HepG2 (cell line): Measurements from ENCODE around the gene ADGRL3. TPM values are rescaled to one million over a fixed set of nuclear protein-coding genes. Genes with fewer than 3 reads are reported as not detected.

Experiments
- ATAC-seq: fragments of 200-7000 bp; cut with Tn5 transposase; 3 replicates; pipeline ENCODE4 v1.9.1; 2020; ENCODE audit warnings: mild to moderate bottlenecking, moderate library complexity
- BruUV-seq: library from RNA; stranded (reverse); fragments of 400-500 nt; replicated peaks from 2 replicates; lab custom pipeline; 2021; lab: Mats Ljungman, UMichigan
- CTCF ChIA-PET: fragments of 300-600 bp; formaldehyde crosslinking; extraction: SDS; loops from one replicate; lab custom pipeline; 2021; ENCODE audit warnings: low total read pairs, inconsistent platforms, low intra/inter-chr PET ratio; lab: Yijun Ruan, JAX
- POLR2A ChIA-PET: fragments of 350-600 bp; sonication (Branson Sonifier 250); formaldehyde crosslinking; loops from one replicate; lab custom pipeline; 2020; ENCODE audit warnings: antibody characterized with exemption, inconsistent platforms; lab: Yijun Ruan, JAX
- DNase-seq: peaks from one replicate; pipeline ENCODE4 v3.0.0-alpha.2; 2015; ENCODE audit warnings: low spot score
- FAIRE-seq: peaks from 3 replicates; lab custom pipeline; 2011; peaks lifted over from hg19 to GRCh38; lab: Jason Lieb, UNC
- H2AFZ ChIP-seq: one replicate; pipeline ENCODE4 v1.6.1; 2011; ENCODE audit warnings: low read length, inconsistent platforms
- H3K27ac ChIP-seq: fragments of 300-600 bp; 3 replicates; pipeline ENCODE4 v1.8.0; 2011; ENCODE audit warnings: mixed run types, mild to moderate bottlenecking, mixed read lengths, low read length, inconsistent platforms; ENCODE audit not compliant: insufficient read depth; ENCODE audit errors: extremely low read length
- H3K27me3 ChIP-seq, 2 experiments: fragments of 200-600 bp in 1 of 2; 2 replicates in 1 of 2; 3 replicates in 1 of 2; pipeline versions ENCODE4 v1.6.0 to v1.8.0; 2011; ENCODE audit warnings: low read length in 2 of 2, mild to moderate bottlenecking in 2 of 2, moderate library complexity in 2 of 2, inconsistent platforms in 1 of 2; ENCODE audit not compliant: insufficient read depth in 2 of 2, control insufficient read depth in 1 of 2
- H3K36me3 ChIP-seq, 2 experiments: fragments of 200-600 bp in 1 of 2; replicated peaks in 1 of 2; 2 replicates in 1 of 2; 3 replicates in 1 of 2; pipeline versions ENCODE4 v1.5.1 to v1.8.0; 2011; ENCODE audit warnings: low read length in 2 of 2, inconsistent platforms in 1 of 2; ENCODE audit not compliant: insufficient read depth in 2 of 2, control insufficient read depth in 1 of 2
- H3K4me1 ChIP-seq: 2 replicates; pipeline ENCODE4 v1.5.1; 2012; ENCODE audit warnings: low read length, inconsistent platforms; ENCODE audit not compliant: insufficient read depth
- H3K4me2 ChIP-seq: 2 replicates; pipeline ENCODE4 v1.6.0; 2011; ENCODE audit warnings: low read depth, low read length, inconsistent platforms
- H3K4me3 ChIP-seq, 3 experiments: fragments of 200-600 bp in 1 of 3; sonication (generic), shearing (Covaris generic) in 1 of 3; replicated peaks in 1 of 3; 2 replicates each; pipeline ENCODE4 v1.5.1; 2011 to 2016; ENCODE audit warnings: low read length in 3 of 3, inconsistent platforms in 2 of 3, low read depth in 2 of 3, mild to moderate bottlenecking in 2 of 3, control low read depth in 1 of 3, mixed read lengths in 1 of 3; ENCODE audit not compliant: insufficient read depth in 1 of 3
- H3K79me2 ChIP-seq: one replicate; pipeline ENCODE4 v1.6.1; 2011; ENCODE audit warnings: low read length, inconsistent platforms; ENCODE audit not compliant: insufficient read depth
- H3K9ac ChIP-seq: 2 replicates; pipeline ENCODE4 v1.6.0; 2011; ENCODE audit warnings: mild to moderate bottlenecking, low read depth, low read length, inconsistent platforms; ENCODE audit not compliant: insufficient read depth
- H3K9me3 ChIP-seq: 2 replicates; pipeline ENCODE4 v1.5.1; 2012; ENCODE audit warnings: mild to moderate bottlenecking, low read length
- H4K20me1 ChIP-seq: 2 replicates; pipeline ENCODE4 v1.6.0; 2011; ENCODE audit warnings: inconsistent platforms, mild to moderate bottlenecking, low read length, moderate library complexity; ENCODE audit not compliant: insufficient read depth
- FOXM1 ChIP-seq: sonication (generic); formaldehyde crosslinking; IDR thresholded peaks from 2 replicates; pipeline ENCODE4 v1.5.0; 2020; ENCODE audit warnings: missing genetic modification reagents
- ISL2 ChIP-seq: sonication (generic); formaldehyde crosslinking; IDR thresholded peaks from 2 replicates; pipeline ENCODE4 v1.5.0; 2020; ENCODE audit warnings: missing genetic modification reagents
- KLF13 ChIP-seq: sonication (generic); formaldehyde crosslinking; IDR thresholded peaks from 2 replicates; pipeline ENCODE4 v1.4.0; 2020; ENCODE audit warnings: mild to moderate bottlenecking, missing genetic modification reagents
- KLF16 ChIP-seq, 2 experiments: sonication (generic) in 1 of 2; formaldehyde crosslinking in 1 of 2; IDR thresholded peaks; 2 replicates each; pipeline versions ENCODE4 v1.6.1 to v1.8.0; 2016 to 2023; ENCODE audit warnings: missing genetic modification reagents in 2 of 2, missing compliant biosample characterization in 1 of 2
- MXD4 ChIP-seq: IDR thresholded peaks from 2 replicates; pipeline ENCODE4 v1.6.1; 2016; ENCODE audit warnings: mild to moderate bottlenecking, missing biosample characterization, missing genetic modification reagents
- PCBP2 ChIP-seq: fragments of 200-400 bp; formaldehyde crosslinking; optimal IDR thresholded peaks from 2 replicates; pipeline ENCODE3; 2018; ENCODE audit warnings: low read length, low read depth; ENCODE audit not compliant: poor library complexity, severe bottlenecking
- RBAK ChIP-seq: sonication (generic); formaldehyde crosslinking; IDR thresholded peaks from 2 replicates; pipeline ENCODE4 v1.5.1; 2020; ENCODE audit warnings: mild to moderate bottlenecking, missing genetic modification reagents
- RFX3 ChIP-seq: IDR thresholded peaks from 2 replicates; pipeline ENCODE4 v1.6.1; 2016; ENCODE audit warnings: missing biosample characterization, missing genetic modification reagents
- ZNF205 ChIP-seq: IDR thresholded peaks from 2 replicates; pipeline ENCODE4 v1.6.1; 2018; ENCODE audit warnings: missing biosample characterization, missing genetic modification reagents
- ZNF460 ChIP-seq: sonication (generic); formaldehyde crosslinking; IDR thresholded peaks from 2 replicates; pipeline ENCODE4 v1.5.1; 2020; ENCODE audit warnings: missing genetic modification reagents, mild to moderate bottlenecking, borderline replicate concordance
- ZNF547 ChIP-seq: sonication (generic); formaldehyde crosslinking; IDR thresholded peaks from 2 replicates; pipeline ENCODE4 v1.5.1; 2020; ENCODE audit warnings: mild to moderate bottlenecking, missing genetic modification reagents
- ZNF644 ChIP-seq: IDR thresholded peaks from 2 replicates; pipeline ENCODE4 v1.6.1; 2016; ENCODE audit warnings: low read depth
- ZNF746 ChIP-seq: sonication (generic); formaldehyde crosslinking; IDR thresholded peaks from 2 replicates; pipeline ENCODE4 v1.8.0; 2022; ENCODE audit warnings: mild to moderate bottlenecking, missing genetic modification reagents
- ZNF772 ChIP-seq: sonication (generic); formaldehyde crosslinking; IDR thresholded peaks from 2 replicates; pipeline ENCODE4 v1.5.0; 2020; ENCODE audit warnings: mild to moderate bottlenecking, missing genetic modification reagents
- ZNF839 ChIP-seq: sonication (generic); formaldehyde crosslinking; IDR thresholded peaks from 2 replicates; pipeline ENCODE4 v1.4.0; 2020; ENCODE audit warnings: missing genetic modification reagents, mild to moderate bottlenecking, borderline replicate concordance
- WGBS: methylation state at CpG from one replicate; pipeline ENCODE4 v1.1.6; 2017; ENCODE audit warnings: low lambda C conversion rate; 5-methylcytosine and 5-hydroxymethylcytosine counted together
- in situ Hi-C: cut with HindIII; loops from 2 replicates; pipeline ENCODE4 v1.10.0; 2017; ENCODE audit warnings: low pct_unique_long_range_greater_than_20kb; ENCODE audit not compliant: extremely low pct_ligation_motif_present
- intact Hi-C: fragments of 100-400 bp; cut with micrococcal nuclease; formaldehyde crosslinking; loops from one replicate; pipeline ENCODE4 v1.10.0; 2022; ENCODE audit not compliant: unreplicated experiment
- polyA plus RNA-seq, 8 experiments: library from polyadenylated mRNA; depleted of rRNA in 3 of 8; stranded (reverse) in 7 of 8; unstranded in 1 of 8; fragments of >200 nt; fragmentation: Illumina TruSeq in 4 of 8; extraction: Trizol in 4 of 8; gene quantifications; 2 replicates each; pipeline versions ENCODE4 v1.2.1 to v1.2.3, GENCODE V29; 2011 to 2016; ENCODE audit warnings: low read depth in 4 of 8, missing spikeins in 1 of 8, mixed read lengths in 1 of 8; ENCODE audit not compliant: insufficient read depth in 1 of 8
- total RNA-seq, 5 experiments: library from RNA; depleted of rRNA; stranded (reverse); fragments of >200 nt; fragmentation: Illumina TruSeq; extraction: Trizol; gene quantifications; 2 replicates each; pipeline ENCODE4 v1.2.3, GENCODE V29; 2016; ENCODE audit warnings: low read depth in 1 of 5
- TF ChIP-seq, protein P1 (sequence below): sonication (generic); formaldehyde crosslinking; IDR thresholded peaks from 2 replicates; pipeline ENCODE4 v1.4.0; 2020; ENCODE audit warnings: mild to moderate bottlenecking, missing genetic modification reagents
- TF ChIP-seq, protein P2 (sequence below): sonication (generic); formaldehyde crosslinking; conservative IDR thresholded peaks from 2 replicates; pipeline ENCODE4 v1.4.0; 2020; ENCODE audit warnings: missing genetic modification reagents

The ADGRL3 gene
- total and polyA plus RNA-seq, 2 of the 13 experiments (the other 11 are each of a cell fraction or from before 2014, with no cell fraction given), result 0.04 to 0.05 TPM

DNA sequence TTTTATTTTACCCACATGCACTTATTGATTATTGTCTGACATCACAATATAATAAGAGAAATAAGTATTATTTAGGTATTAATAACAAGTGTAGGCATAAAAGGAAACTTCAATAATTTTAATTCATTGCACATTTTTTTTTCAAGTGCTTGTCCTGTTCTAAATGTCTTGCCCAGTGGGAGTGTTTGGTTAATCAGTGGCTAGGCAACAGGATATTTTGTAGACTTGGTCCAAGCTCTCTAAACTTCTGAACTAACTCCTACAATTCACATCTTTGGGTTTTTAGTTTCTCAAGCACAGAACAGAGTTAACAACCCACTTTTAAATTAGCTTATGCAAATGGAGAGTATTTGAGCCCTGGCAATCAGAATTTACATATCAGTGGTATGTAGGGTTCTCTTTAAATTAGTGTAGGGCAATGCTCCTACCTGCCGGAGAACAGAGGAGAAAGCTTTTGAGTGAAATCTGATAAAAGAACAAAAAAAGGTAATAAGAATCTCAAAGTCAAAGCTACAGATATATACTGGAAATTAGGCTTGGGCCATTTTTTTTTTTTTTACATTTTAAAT lies 353.5 kb downstream of the ADGRL3 start (continued):
- no peak for TF ChIP-seq ZNF839
- no peak for TF ChIP-seq KLF13 (CRISPR knock-in tag)
- no peak for TF ChIP-seq ISL2 (CRISPR knock-in tag)
- TF ChIP-seq, all 625 proteins: peak for 0

DNA sequence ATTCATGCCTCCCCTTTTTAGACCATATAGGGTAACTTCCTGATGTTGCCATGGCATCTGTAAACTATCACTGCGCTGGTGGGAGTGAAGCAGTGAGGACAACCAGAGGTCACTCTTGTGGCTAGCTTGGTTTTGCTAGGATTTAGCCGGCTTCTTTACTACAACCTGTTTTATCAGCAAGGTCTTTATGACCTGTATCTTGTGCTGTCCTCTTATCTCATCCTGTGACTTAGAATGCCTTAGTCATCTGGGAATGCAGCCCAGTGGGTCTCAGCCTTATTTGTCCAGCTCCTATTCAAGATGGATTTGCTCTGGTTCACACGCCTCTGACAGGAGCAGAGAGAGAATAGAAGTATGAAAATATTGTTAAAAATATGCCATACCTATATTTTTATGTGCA lies 355.7 kb downstream of the ADGRL3 start:
- intact Hi-C loops (loop anchor here (1.0 kb wide), 1 partner anchor 38 kb away; no protein-coding TSS in a partner anchor), in situ Hi-C loops (no loop called here)
- WGBS, result 1% methylated on average over 3 of the region's 3 CpGs
- peak; percentile 20 for DNase-seq
- no peak for TF ChIP-seq RBAK (CRISPR knock-in tag)
- 0 out of 2 replicates have a peak, but pooled peaks have one; percentile 30 for TF ChIP-seq RFX3 (CRISPR knock-in tag)
- no peak for TF ChIP-seq ZNF772 (CRISPR knock-in tag)
- no peak for TF ChIP-seq FOXM1 (CRISPR knock-in tag)
- no peaks in the 10 kb centered on the region for H3K36me3 ChIP-seq
- H3K9ac ChIP-seq, result no peak overlapping the region
- no peak overlapping the region for H3K4me3 ChIP-seq
- ATAC-seq, result peak; percentile 50
- H3K4me1 ChIP-seq, result peaks cover 16% of the 10 kb centered on the region
- no peak overlapping the region for H2AFZ ChIP-seq
- H3K79me2 ChIP-seq, result no peaks in the 10 kb centered on the region
- no TSS peak for BruUV-seq
- no peaks in the 10 kb centered on the region for H3K27me3 ChIP-seq
- no peaks in the 10 kb centered on the region for H4K20me1 ChIP-seq
- no peaks in the 10 kb centered on the region for H3K9me3 ChIP-seq
- H3K4me2 ChIP-seq, result no peak overlapping the region
- FAIRE-seq, result no peak
- POLR2A ChIA-PET, result no interaction called here
- H3K27ac ChIP-seq, result no peak overlapping the region
- CTCF ChIA-PET, result no interaction called here

DNA sequence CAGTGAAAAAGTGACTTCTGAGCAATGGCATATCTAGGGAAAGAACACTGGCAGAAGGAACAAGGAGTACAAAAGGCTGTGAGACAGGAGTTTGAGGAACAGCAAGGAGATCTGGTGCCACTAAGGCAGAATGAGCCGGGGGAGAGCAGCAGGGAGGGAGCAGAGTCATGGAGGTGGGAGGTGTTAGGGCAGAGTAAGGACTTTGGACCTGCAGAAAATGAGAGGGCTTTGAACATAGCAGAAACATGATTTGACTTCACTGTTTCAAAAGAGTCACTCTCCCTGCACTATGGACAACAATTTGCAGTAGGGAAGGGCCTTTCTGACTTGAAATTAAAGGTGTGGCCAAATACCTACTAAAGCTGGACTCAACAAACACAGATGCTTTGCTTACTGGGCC lies 356.2 kb downstream of the ADGRL3 start:
- Histone ChIP-seq H2AFZ (no peak overlapping the region), H3K79me2 (no peaks in the 10 kb centered on the region), H3K4me3 (no peak overlapping the region), H3K27ac (no peak overlapping the region), H3K4me2 (0 out of 2 replicates have a peak overlapping the region, but pooled peaks have one; percentile 5), H3K36me3 (no peaks in the 10 kb centered on the region), H3K27me3 (no peaks in the 10 kb centered on the region), H3K4me1 (peaks cover 16% of the 10 kb centered on the region), H3K9me3 (no peaks in the 10 kb centered on the region), H3K9ac (no peak overlapping the region), H4K20me1 (no peaks in the 10 kb centered on the region)
- intact Hi-C loops, result loop anchor here (1.0 kb wide), 1 partner anchor 39 kb away; no protein-coding TSS in a partner anchor
- WGBS, result 0% methylated on average over 1 of the region's 1 CpG
- no TSS peak for BruUV-seq
- ATAC-seq (peak; percentile 98), DNase-seq (peak; percentile 71), FAIRE-seq (no peak)
- in situ Hi-C loops, result no loop called here
- ChIA-PET CTCF (no interaction called here), POLR2A (no interaction called here)
- TF ChIP-seq MXD4 (CRISPR knock-in tag), result no peak
- TF ChIP-seq ZNF644, result peak; percentile 58; the same call in 1 of the 2 replicates
- TF ChIP-seq ZNF460 (CRISPR knock-in tag), result no peak
- TF ChIP-seq, protein P1, sequence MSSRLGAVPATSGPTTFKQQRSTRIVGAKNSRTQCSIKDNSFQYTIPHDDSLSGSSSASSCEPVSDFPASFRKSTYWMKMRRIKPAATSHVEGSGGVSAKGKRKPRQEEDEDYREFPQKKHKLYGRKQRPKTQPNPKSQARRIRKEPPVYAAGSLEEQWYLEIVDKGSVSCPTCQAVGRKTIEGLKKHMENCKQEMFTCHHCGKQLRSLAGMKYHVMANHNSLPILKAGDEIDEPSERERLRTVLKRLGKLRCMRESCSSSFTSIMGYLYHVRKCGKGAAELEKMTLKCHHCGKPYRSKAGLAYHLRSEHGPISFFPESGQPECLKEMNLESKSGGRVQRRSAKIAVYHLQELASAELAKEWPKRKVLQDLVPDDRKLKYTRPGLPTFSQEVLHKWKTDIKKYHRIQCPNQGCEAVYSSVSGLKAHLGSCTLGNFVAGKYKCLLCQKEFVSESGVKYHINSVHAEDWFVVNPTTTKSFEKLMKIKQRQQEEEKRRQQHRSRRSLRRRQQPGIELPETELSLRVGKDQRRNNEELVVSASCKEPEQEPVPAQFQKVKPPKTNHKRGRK (CRISPR knock-in tag), result no peak
- no peak for TF ChIP-seq ZNF205 (CRISPR knock-in tag)
- no peak for TF ChIP-seq KLF16 (CRISPR knock-in tag; IDR thresholded peaks at IDR 0.05)
- TF ChIP-seq, protein P2, sequence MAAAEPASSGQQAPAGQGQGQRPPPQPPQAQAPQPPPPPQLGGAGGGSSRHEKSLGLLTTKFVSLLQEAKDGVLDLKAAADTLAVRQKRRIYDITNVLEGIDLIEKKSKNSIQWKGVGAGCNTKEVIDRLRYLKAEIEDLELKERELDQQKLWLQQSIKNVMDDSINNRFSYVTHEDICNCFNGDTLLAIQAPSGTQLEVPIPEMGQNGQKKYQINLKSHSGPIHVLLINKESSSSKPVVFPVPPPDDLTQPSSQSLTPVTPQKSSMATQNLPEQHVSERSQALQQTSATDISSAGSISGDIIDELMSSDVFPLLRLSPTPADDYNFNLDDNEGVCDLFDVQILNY, result no peak
- no peak for TF ChIP-seq PCBP2
- no peak for TF ChIP-seq ZNF746 (CRISPR knock-in tag)
- TF ChIP-seq ZNF547, result no peak
